HEK293T (cell line): ENCODE measurements around the gene HEBP2.

Experiments
- BHLHE40 ChIP-seq: fragments of 450-650 bp; IDR thresholded peaks from 2 replicates; pipeline ENCODE4 v1.6.1; 2016; ENCODE audit warnings: mild to moderate bottlenecking, moderate library complexity, borderline replicate concordance
- FOXM1 ChIP-seq: fragments of 450-650 bp; IDR thresholded peaks from 2 replicates; pipeline ENCODE4 v1.6.1; 2017; ENCODE audit warnings: mild to moderate bottlenecking, borderline replicate concordance
- HDGF ChIP-seq: fragments of 450-650 bp; IDR thresholded peaks from 2 replicates; pipeline ENCODE4 v1.6.1; 2017; ENCODE audit warnings: antibody characterized with exemption, borderline replicate concordance
- L3MBTL2 ChIP-seq: fragments of 450-650 bp; conservative IDR thresholded peaks from 2 replicates; pipeline ENCODE4 v1.6.1; 2016; ENCODE audit warnings: mild to moderate bottlenecking
- LEF1 ChIP-seq: fragments of 450-650 bp; IDR thresholded peaks from 2 replicates; pipeline ENCODE4 v1.6.1; 2017; ENCODE audit warnings: mild to moderate bottlenecking, borderline replicate concordance
- NFRKB ChIP-seq: fragments of 450-650 bp; IDR thresholded peaks from 2 replicates; pipeline ENCODE4 v1.6.1; 2016; ENCODE audit warnings: mild to moderate bottlenecking, moderate library complexity
- SP1 ChIP-seq: fragments of 450-650 bp; IDR thresholded peaks from 2 replicates; pipeline ENCODE4 v1.6.1; 2017
- TARDBP ChIP-seq: fragments of 450-650 bp; IDR thresholded peaks from 2 replicates; pipeline ENCODE4 v1.6.1; 2016
- ZNF384 ChIP-seq: fragments of 450-650 bp; IDR thresholded peaks from 2 replicates; pipeline ENCODE4 v1.6.1; 2016

DNA sequence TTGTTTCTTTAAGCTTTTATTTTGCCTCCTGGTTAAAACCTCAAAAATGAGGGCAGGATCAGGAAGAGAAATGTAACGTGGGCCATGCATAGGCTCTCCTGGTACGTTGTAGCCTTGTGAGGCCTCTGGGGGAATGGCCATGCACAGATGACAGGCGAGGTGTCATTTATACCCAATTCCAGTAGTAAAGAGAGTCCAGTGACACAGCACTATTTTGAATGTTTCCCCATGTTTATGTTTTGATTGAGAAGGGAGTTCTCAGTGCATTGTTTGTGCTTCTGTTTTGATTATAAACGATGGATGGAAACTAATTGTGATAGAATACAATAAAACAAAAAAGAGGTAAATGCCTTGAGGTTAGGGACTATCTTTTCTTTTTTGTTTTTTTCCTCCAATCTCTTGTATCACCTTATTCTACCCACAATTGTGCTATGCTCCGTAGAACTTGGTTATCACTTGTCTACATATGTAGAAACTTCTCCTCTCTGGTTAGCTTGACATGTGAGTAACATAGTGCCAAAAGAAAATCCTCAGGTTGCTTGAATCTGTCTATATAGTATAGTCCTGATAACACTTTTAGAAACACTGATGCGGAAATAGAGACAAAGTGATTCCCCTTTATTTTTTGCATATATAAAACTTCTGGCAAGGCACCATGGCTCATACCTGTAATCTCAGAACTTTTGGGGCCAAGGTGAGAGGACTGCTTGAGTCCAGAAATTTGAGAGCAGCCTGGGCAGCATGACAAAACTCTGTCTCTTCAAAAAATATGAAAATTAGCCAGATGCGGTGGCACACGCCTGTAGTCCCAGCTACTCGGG lies 33.2 kb upstream of the HEBP2 start:
- TF ChIP-seq BHLHE40 (no peak), SP1 (no peak), HDGF (no peak), TARDBP (no peak), NFRKB (no peak), LEF1 (no peak), FOXM1 (no peak), ZNF384 (no peak), L3MBTL2 (no peak)
